ENCODE data around the gene CXXC1.
"Not testable (repeated sequence)": the region's sequence is repeated elsewhere in the genome, so short reads cannot be mapped to it uniquely, and the experiment has no call there.

Gene CXXC1

GRCh38 chr18:50287441-50288347, at the start of gene CXXC1:
TSS of gene CXXC1 (minus strand) at chr18:50287692. CDS start at chr18:50287589, 103 bp downstream.
- peak; percentile 96 to 98 for DNase-seq (ENCODE audit: low read depth in 2 of 2)

GRCh38 chr18:50334546-50335152, 47.2 kb upstream of the CXXC1 start:
- DNase-seq (ENCODE audit: low read depth in 2 of 2) = no peak

- DNase-seq (ENCODE audit: low read depth in 2 of 2) = no peak
Observed at GRCh38 chr18:50331691-50332090, 44.2 kb upstream of the CXXC1 start.

DNA sequence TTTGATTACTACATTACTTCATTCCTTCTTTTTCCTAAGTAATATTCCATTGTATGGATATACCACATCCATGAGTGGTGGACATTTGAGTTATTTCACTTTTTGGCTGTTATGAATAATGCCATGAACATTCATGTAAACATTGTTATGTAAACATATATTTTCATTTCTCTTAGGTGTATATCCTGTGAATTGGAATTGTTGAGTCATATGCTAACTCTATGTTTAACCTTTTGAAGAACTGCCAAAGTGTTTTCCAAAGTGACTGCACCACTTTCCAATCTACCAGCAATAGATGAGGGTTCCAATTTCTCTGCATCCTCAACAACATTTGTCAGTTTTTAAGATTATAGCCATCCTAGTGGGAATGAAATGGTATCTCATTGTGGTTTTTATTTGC, 42.7 kb upstream of the CXXC1 start:
- DNase-seq (ENCODE audit: low read depth in 2 of 2) = no peak

- no peak for DNase-seq (ENCODE audit: low read depth in 2 of 2)
Observed at GRCh38 chr18:50327983-50328382, 40.5 kb upstream of the CXXC1 start.

GRCh38 chr18:50320719-50321118, 33.2 kb upstream of the CXXC1 start:
- no peak for DNase-seq (ENCODE audit: low read depth in 2 of 2)

GRCh38 chr18:50315100-50315871, 27.8 kb upstream of the CXXC1 start:
- no peak for DNase-seq (ENCODE audit: low read depth in 2 of 2)

- DNase-seq (ENCODE audit: low read depth in 2 of 2) = no peak
Observed at GRCh38 chr18:50313873-50314460, 26.5 kb upstream of the CXXC1 start.

DNA sequence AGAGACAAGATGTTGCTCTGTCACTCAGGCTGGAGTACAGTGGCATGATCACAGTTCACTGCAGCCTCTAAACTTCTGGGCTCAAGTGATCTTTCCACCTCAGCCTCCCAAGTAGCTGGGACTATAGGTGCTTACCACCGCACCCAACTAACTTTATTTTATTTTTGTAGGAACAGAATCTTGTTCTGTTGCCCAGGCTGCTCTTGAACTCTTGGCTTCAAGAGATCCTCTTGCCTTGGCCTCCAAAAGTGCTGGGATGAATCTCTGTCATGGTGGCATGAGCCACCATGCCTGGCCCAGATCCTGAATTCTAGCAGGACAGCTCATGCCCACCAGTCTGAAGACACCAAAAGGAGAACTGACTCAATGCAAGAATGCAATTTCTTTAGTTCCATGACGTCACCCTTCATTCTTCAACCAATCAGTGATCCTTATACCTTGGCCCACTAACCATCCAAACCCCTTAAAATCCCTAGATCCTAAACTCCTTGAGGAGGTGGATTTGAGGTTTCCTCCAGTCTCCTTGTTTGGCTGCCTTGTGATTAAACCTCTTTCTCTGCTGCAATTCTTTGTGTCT, 25.6 kb upstream of the CXXC1 start:
- no peak for DNase-seq (ENCODE audit: low read depth in 2 of 2)

DNA sequence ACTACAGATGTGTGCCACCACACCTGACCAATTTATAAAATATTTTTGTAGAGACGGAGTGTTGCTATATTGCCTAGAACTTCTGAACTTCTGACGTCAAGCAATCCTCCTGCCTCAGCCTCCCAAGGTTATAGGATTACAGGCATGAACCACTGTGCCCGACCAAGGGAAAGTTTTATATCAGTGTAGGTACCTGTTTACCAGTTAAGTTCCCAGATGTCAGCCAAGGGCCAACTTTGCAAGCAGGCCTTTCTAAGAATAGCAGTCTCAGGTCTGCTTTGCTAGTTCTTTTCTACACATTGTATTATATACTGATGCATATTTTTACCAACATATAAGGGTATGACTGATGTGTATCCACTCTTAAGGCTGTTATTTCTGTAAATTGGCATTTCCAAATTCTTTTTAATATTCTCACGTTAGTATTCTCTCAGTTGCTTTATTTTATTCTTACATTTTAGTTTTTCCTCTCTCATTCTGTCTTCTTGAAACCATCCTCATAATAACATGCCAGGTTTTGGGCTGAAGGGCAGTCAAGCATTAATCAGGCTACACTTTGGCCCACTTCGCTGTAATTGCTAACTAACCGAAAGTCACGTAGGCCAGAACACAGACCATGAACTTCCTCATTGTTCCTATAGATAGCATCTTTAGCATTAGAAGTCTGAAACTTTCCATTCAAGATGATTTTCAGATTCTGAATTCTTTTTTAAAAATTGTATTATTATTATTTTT, 25.0 kb upstream of the CXXC1 start:
- no peak for DNase-seq (ENCODE audit: low read depth in 2 of 2)

- DNase-seq (ENCODE audit: low read depth in 2 of 2) = no peak
Observed at GRCh38 chr18:50311650-50312049, 24.2 kb upstream of the CXXC1 start.

DNA sequence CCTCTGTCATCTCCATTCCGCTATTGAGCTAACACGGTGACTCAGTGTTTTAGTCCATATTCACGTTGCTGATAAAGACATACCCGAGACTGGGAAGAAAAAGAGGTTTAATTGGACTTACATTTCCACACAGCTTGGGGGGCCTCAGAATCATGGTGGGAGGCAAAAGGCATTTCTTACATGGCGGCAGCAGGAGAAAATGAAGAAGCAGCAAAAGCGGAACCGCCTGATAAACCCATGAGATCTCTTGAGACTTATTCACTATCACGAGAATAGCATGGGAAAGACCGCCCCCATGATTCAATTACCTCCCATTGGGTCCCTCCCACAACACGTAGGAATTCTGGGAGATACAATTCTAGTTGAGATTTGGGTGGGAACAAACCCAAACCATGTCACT, 22.6 kb upstream of the CXXC1 start:
- DNase-seq (ENCODE audit: low read depth in 2 of 2) = no peak

DNA sequence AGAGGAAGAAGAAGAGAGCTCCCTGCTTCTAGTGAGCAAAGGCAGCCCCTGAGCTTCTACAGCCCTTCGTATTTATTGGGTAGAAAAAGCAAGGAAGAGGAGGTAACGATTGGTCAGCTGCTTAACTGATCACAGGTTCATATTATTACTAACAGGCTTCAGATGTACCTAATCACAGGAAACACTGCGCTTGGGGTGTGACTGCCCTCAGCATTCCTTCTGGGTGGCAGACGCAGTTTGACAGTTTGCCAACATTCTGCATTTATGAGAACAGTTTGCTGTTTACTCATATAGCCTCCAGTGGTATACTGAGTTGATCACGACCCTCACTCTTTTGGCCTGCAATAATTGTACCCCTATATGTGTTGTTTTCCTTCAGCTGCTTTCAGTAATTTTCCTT, 21.4 kb upstream of the CXXC1 start:
- DNase-seq (ENCODE audit: low read depth in 2 of 2) = not testable (repeated sequence)

DNA sequence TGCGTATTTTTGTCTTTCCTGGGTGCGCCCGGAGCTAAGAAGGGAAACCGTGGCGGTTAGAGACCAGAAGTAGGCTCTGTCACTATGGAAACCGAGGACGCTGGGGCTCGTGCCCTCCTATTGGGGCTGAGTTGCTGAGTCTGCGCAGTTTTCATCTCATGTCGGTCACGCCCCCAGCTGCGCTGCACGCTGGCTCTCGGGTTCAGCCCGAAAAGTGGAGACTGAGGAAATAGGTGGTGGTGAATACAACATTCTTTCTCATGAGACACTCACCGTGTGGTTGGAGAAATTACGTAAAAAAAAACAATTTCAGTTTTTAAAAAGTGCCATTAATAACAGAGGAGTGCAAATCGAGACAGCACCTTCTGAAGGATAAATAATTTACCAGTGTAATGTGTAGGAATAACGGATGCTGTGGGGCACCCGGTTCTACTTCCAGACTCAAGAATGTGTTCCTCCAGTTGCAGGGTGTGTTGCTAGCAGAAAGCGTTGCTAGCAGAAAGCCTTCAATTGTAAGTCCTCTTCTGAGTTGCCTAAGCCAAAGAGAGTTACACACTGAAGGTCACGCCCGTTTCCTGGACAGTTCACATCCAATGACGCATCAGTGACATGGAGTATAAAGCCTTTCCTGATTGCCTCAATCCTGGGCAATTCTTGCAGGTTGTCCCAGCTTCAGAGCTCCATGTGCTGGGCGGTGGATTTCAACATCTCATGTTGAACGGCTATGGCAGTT, 20.4 kb upstream of the CXXC1 start:
- DNase-seq (ENCODE audit: low read depth in 2 of 2) = peak; percentile 64 to 88

DNA sequence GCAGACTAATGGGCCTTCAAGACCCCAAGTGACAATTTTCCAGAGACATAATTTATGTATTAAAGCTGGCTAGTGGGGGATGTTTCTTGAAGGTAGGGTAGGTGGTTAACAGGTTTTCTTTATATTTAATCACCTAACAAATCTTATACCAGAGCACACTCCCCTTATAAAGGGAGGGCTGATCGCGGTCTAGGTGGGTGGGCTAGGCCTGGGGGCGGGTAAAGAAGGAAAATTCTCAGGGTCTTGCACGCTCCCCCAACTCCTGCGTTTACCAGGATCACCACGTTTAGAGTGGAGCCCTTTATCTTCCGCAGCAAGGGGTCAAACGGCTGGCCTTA, 19.9 kb upstream of the CXXC1 start:
- no peak for DNase-seq (ENCODE audit: low read depth in 2 of 2)

GRCh38 chr18:50306944-50307343, 19.5 kb upstream of the CXXC1 start:
- DNase-seq (ENCODE audit: low read depth in 2 of 2) = no peak

DNA sequence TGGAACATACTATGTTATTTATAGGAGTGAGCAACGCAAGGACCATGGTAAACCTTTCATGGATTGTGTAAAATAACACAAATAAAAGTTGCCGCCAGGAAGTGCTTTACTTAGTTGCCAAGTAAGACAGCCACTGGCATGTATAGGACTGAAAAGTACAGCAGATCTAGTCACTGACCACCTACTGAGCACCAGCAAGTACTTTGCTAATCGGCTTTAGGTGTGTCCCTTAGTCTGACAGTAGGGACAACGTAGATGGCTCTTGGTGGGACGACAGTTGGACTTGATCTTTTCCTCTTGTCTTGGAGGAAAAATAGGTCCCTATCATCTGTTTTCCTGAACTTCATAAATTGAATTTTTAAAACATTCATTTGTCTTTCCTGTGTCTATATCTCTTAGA, 13.6 kb upstream of the CXXC1 start:
- no peak for DNase-seq (ENCODE audit: low read depth in 2 of 2)

DNA sequence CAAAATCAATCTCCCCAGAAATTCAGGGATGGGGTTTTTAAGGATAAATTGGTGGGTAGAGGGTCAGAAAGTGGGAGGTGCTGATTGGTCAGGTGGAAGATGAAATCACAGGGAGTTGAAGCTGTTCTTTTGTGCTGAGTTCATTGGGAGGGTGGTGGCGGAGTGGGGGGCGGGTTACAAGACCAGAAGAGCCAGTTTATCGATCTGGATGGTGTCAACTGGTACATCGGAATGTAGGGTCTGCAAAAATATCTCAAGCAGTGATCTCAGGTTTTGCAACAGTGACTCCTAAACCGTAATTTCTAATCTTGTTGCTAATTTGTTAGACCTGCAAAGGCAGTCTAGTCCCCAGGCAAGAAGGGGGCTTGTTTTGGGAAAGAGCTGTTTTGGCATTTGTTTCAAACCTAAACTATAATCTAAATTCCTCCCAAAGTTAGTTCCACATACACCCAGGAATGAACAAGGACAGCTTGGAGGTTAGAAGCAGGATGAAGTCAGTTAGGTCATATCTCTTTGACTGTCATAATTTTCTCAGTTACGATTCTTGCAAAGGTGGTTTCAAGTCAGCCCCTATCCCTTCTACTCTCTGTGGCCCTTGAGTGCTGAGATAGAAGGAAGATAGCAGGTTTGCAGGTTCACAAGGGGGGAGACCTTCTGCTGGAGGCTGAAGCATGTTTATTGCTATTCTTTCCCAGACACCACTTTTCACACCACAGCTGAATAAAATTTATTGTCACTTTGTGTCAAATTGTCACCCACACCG, 12.3 kb upstream of the CXXC1 start:
- no peak for DNase-seq (ENCODE audit: low read depth in 2 of 2)

DNA sequence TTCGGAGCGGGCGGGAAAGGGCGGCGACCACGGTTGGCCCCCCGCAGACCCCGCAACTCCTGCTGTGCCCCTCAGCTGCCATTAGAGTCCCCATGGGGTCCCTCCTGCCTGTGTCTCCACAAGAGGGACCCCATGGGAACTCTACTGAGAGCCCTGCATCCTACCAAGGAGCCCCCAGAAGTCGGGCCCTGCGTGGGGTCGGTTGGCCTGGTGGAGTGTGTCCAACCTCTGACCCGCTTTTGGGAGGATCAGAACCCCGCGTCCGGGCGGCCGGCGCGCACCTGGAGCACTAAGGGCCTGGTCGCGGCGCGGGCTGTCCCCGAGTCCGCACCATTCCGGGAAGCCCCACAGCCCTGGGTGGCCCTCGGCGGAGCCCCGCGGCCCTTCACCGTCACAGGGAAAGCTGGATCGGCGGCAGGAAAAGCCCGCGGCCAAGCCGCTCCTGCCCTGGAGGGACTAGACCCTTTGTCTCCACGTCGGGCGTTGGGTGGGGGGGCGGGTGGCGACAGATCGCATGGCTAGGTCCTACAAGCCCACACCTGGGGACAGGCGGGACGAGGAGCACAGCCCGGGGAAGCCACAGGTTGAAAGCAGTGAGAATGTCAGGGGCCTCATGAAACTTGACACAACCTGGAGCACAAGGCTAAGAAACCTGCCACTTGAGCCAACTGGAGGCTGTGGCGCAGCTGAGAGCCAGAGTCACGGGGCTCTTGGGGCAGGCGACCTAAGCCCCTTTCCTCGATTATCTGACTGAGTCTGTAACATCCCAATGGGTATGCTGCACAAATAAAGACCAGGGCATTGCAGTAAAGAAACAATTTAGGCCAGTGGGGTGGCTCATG, 11.2 kb upstream of the CXXC1 start:
- no peak for DNase-seq (ENCODE audit: low read depth in 2 of 2)
